Loucy (cell line): ENCODE data around the gene UNKL.

Source experiments
- H2AFZ ChIP-seq: fragments of 200-600 bp; sonication (generic); 2 replicates; pipeline ENCODE4 v1.6.0; 2016; ENCODE audit warnings: antibody characterized with exemption, mild to moderate bottlenecking, low read length, moderate library complexity
- H3F3A ChIP-seq: fragments of 200-600 bp; 2 replicates; pipeline ENCODE4 v1.6.0; 2016; ENCODE audit warnings: antibody characterized with exemption, low read depth, mild to moderate bottlenecking
- H3K27me3 ChIP-seq: fragments of 200-600 bp; sonication (generic); 2 replicates; pipeline ENCODE4 v1.6.1; 2014; ENCODE audit warnings: low read length, mild to moderate bottlenecking; ENCODE audit not compliant: insufficient read depth, poor library complexity, severe bottlenecking
- H3K36me3 ChIP-seq: fragments of 200-600 bp; sonication (generic); 2 replicates; pipeline ENCODE4 v1.6.1; 2016; ENCODE audit warnings: low read length; ENCODE audit not compliant: insufficient read depth
- H3K4me1 ChIP-seq: fragments of 200-600 bp; sonication (generic); 2 replicates; pipeline ENCODE4 v1.5.1; 2014; ENCODE audit warnings: low read length, mild to moderate bottlenecking; ENCODE audit not compliant: insufficient read depth, poor library complexity, severe bottlenecking
- H3K4me2 ChIP-seq: fragments of 200-600 bp; sonication (generic); 2 replicates; pipeline ENCODE4 v1.6.0; 2014; ENCODE audit warnings: antibody characterized with exemption, low read length, low read depth, mild to moderate bottlenecking; ENCODE audit not compliant: poor library complexity, severe bottlenecking
- H3K4me3 ChIP-seq: fragments of 200-600 bp; sonication (generic); 2 replicates; pipeline ENCODE4 v1.5.1; 2014; ENCODE audit warnings: low read length, mild to moderate bottlenecking, mixed read lengths; ENCODE audit not compliant: poor library complexity, severe bottlenecking
- H3K79me2 ChIP-seq: fragments of 200-600 bp; sonication (generic); 2 replicates; pipeline ENCODE4 v1.6.1; 2014; ENCODE audit warnings: low read length; ENCODE audit not compliant: insufficient read depth
- H3K9ac ChIP-seq: fragments of 200-600 bp; sonication (generic); 2 replicates; pipeline ENCODE4 v1.6.0; 2014; ENCODE audit warnings: mild to moderate bottlenecking, low read depth, low read length, moderate library complexity; ENCODE audit not compliant: poor library complexity, severe bottlenecking
- H3K9me2 ChIP-seq: fragments of 200-600 bp; sonication (generic); replicated peaks from 2 replicates; pipeline ENCODE4 v1.6.1; 2016; ENCODE audit warnings: low read depth, low read length, mixed read lengths
- H3K9me3 ChIP-seq: fragments of 200-600 bp; sonication (generic); 2 replicates; pipeline ENCODE4 v1.6.1; 2014; ENCODE audit warnings: mild to moderate bottlenecking, antibody characterized with exemption, low read length, low read depth; ENCODE audit not compliant: insufficient read depth
- H4K20me1 ChIP-seq: fragments of 200-600 bp; sonication (generic); 2 replicates; pipeline ENCODE4 v1.6.0; 2014; ENCODE audit warnings: antibody characterized with exemption, low read length, mild to moderate bottlenecking; ENCODE audit not compliant: insufficient read depth, poor library complexity, severe bottlenecking
- EZH2phosphoT487 ChIP-seq: fragments of 200-600 bp; IDR thresholded peaks from 2 replicates; pipeline ENCODE4 v1.6.1; 2018; ENCODE audit warnings: antibody characterized with exemption, mild to moderate bottlenecking, moderate library complexity, borderline replicate concordance
- TF ChIP-seq, protein P1 (sequence below): fragments of 200-600 bp; sonication (generic); conservative IDR thresholded peaks from 2 replicates; pipeline ENCODE4 v1.5.1; 2014; ENCODE audit warnings: mild to moderate bottlenecking, antibody characterized with exemption, low read length

Gene UNKL

DNA sequence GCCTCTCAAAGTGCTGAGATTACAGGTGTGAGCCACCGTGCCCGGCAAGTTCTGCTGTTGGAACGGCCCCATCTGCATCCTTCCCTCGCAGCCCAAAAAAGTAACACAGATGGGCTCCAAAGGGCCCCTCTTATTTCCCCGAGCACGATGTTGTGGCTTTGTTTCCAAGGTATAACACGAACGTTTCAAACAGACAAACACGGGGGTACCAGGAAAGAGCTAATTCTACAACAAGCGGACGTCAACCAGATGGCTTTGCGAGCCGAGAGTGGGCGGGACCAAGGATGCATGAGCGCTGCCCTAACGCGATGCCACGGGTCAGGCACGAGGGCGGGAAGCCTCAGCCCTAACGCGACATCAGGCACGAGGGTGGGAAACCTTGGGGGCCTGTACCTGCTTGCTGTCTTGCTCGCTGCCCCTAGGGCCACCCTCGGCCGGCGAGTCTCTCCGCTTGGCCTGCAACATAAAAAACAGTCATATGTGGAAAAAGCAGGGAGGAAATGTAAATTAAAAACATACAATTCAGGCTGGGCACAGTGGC lies 24.2 kb downstream of the UNKL start:
- Histone ChIP-seq H2AFZ (no peak overlapping the region), H3K9me3 (no peaks in the 10 kb centered on the region), H3K27me3 (no peaks in the 10 kb centered on the region), H3K4me1 (no peaks in the 10 kb centered on the region), H3K4me3 (no peak overlapping the region), H3K36me3 (no peaks in the 10 kb centered on the region), H3K79me2 (no peaks in the 10 kb centered on the region), H3K9ac (no peak overlapping the region), H4K20me1 (no peaks in the 10 kb centered on the region), H3K4me2 (no peak overlapping the region), H3K9me2 (no peaks in the 10 kb centered on the region), H3F3A (no peaks in the 10 kb centered on the region)
- TF ChIP-seq, protein P1, sequence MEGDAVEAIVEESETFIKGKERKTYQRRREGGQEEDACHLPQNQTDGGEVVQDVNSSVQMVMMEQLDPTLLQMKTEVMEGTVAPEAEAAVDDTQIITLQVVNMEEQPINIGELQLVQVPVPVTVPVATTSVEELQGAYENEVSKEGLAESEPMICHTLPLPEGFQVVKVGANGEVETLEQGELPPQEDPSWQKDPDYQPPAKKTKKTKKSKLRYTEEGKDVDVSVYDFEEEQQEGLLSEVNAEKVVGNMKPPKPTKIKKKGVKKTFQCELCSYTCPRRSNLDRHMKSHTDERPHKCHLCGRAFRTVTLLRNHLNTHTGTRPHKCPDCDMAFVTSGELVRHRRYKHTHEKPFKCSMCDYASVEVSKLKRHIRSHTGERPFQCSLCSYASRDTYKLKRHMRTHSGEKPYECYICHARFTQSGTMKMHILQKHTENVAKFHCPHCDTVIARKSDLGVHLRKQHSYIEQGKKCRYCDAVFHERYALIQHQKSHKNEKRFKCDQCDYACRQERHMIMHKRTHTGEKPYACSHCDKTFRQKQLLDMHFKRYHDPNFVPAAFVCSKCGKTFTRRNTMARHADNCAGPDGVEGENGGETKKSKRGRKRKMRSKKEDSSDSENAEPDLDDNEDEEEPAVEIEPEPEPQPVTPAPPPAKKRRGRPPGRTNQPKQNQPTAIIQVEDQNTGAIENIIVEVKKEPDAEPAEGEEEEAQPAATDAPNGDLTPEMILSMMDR = no peak
- no peak for TF ChIP-seq EZH2phosphoT487

GRCh38 chr16:1389762-1390161 lies 24.7 kb downstream of the UNKL start:
- H3K36me3 ChIP-seq = no peaks in the 10 kb centered on the region
- no peak overlapping the region for H3K9ac ChIP-seq
- H3F3A ChIP-seq = no peaks in the 10 kb centered on the region
- no peaks in the 10 kb centered on the region for H3K4me1 ChIP-seq
- TF ChIP-seq EZH2phosphoT487 = no peak
- TF ChIP-seq, protein P1 = no peak
- no peaks in the 10 kb centered on the region for H3K9me3 ChIP-seq
- no peaks in the 10 kb centered on the region for H3K27me3 ChIP-seq
- no peak overlapping the region for H3K4me3 ChIP-seq
- no peaks in the 10 kb centered on the region for H4K20me1 ChIP-seq
- no peaks in the 10 kb centered on the region for H3K79me2 ChIP-seq
- H3K4me2 ChIP-seq = no peak overlapping the region
- H2AFZ ChIP-seq = no peak overlapping the region
- H3K9me2 ChIP-seq = no peaks in the 10 kb centered on the region

- Histone ChIP-seq H3F3A (no peaks in the 10 kb centered on the region), H4K20me1 (no peaks in the 10 kb centered on the region), H2AFZ (no peak overlapping the region), H3K4me2 (no peak overlapping the region), H3K4me1 (no peaks in the 10 kb centered on the region), H3K36me3 (no peaks in the 10 kb centered on the region), H3K27me3 (no peaks in the 10 kb centered on the region), H3K4me3 (no peak overlapping the region), H3K79me2 (no peaks in the 10 kb centered on the region), H3K9me3 (no peaks in the 10 kb centered on the region), H3K9me2 (no peaks in the 10 kb centered on the region), H3K9ac (no peak overlapping the region)
- no peak for TF ChIP-seq EZH2phosphoT487
- TF ChIP-seq, protein P1 = no peak
Measured at GRCh38 chr16:1387331-1387730, 27.2 kb downstream of the UNKL start.
